Fibroblast of pulmonary artery (primary cell): ENCODE measurements around the gene FAM186B.

Experiments used
- DNase-seq: peaks from one replicate; pipeline ENCODE4 v3.0.0-alpha.2; 2010; ENCODE audit warnings: low read depth
- H3K4me3 ChIP-seq: replicated peaks from 2 replicates; pipeline ENCODE4 v1.5.1; 2011; ENCODE audit warnings: low read depth, mild to moderate bottlenecking, control low read depth, low read length, moderate library complexity
- CTCF ChIP-seq: IDR thresholded peaks from 2 replicates; pipeline ENCODE4 v1.5.1; 2011; ENCODE audit warnings: mild to moderate bottlenecking, control low read depth, low read length, inconsistent platforms; ENCODE audit errors: missing control alignments

Gene FAM186B

GRCh38 chr12:49643135-49643534 is 37.7 kb upstream of the FAM186B start:
- DNase-seq, result no peak

DNA sequence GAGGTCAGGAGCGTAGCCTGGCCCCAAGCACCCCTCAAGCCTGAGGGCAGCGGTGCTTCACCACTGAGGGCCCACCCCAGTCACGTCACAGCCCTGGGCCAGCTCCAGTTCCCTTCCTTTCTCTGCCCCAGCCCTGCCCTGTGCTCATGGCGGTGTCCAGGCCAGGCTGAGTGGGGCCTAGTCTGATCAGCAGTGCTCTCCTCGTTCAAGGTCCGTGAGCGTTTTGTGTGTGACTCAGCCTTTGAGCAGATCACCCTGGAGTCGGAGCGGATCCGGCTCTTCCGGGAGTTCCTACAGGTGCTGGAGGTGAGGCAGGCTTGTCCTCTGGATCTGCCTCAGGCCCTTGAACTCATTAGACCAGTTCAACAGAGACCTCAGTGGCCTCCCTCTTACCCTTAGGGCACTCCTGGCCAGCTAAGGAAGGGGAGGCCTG is 36.9 kb upstream of the FAM186B start:
- H3K4me3 ChIP-seq, result no peak overlapping the region
- DNase-seq, result no peak
- TF ChIP-seq CTCF, result no peak

More at GRCh38 chr12:49643135-49643534, 37.7 kb upstream of the FAM186B start:
- TF ChIP-seq CTCF, result no peak
- no peak overlapping the region for H3K4me3 ChIP-seq

DNA sequence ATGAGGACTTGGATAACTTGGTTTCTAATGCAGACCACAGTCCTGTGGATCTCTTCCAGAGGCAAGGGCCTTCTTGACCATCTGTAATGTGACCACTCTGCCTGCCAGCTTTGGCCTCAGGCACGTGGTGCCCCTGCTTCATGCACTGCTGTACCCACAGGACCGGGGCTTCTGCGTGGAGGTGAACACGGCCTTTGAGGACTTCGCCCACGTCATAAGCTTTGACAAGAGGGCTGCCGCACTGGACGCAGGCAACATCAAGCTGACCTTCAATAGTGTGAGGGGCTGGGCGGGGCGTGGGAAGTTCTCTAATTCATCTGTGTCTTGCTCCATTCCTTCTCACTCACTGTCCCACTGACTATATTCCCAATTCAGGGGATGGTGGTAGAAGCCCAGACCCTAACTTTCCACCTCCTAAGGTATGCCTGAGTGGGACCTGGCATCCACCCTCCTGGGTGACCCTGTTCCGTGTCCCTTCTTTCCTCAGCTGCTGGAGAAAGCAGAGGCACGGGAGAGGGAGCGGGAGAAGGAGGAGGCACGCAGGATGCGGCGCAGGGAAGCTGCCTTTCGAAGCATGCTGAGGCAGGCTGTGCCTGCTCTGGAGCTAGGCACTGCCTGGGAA is 36.4 kb upstream of the FAM186B start:
- TF ChIP-seq CTCF, result no peak
- DNase-seq, result no peak

GRCh38 chr12:49636979-49637755 is 31.7 kb upstream of the FAM186B start:
- DNase-seq, result peak; percentile 81
- no peak overlapping the region for H3K4me3 ChIP-seq
- peak; percentile 86 for TF ChIP-seq CTCF

More for the DNA sequence above, 36.4 kb upstream of the FAM186B start:
- no peak overlapping the region for H3K4me3 ChIP-seq

GRCh38 chr12:49636574-49636973 is 31.1 kb upstream of the FAM186B start:
- H3K4me3 ChIP-seq, result no peak overlapping the region
- DNase-seq, result no peak
- no peak for TF ChIP-seq CTCF

GRCh38 chr12:49635656-49636055 is 30.2 kb upstream of the FAM186B start:
- TF ChIP-seq CTCF, result no peak
- no peak for DNase-seq
- no peak overlapping the region for H3K4me3 ChIP-seq
